ENCODE measurements around the gene RHBDF2.

RHBDF2 gene

GRCh38 chr17:76477576-76477975 lies 23.6 kb downstream of the RHBDF2 start:
- no peak for DNase-seq

DNA sequence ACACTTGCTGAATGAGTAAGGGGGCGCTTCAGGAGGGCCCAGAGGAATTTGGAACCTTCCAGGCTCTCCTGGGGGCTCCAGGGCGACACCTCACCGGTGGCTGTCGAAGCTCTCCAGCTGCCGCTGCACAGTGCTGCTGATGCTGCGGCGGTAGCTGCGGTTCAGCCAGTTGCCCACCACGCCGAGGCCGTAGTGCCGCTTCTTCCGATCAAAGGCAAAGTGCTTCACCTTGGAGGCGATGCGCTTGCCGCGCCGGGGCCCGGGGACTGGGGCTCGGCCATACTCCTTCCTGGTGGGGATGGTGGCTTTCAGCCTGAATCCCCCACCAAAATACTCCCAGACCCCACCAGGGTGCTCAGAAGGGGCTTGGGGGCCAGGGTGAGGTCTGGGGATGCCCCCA lies 24.5 kb downstream of the RHBDF2 start:
- DNase-seq: no peak

DNA sequence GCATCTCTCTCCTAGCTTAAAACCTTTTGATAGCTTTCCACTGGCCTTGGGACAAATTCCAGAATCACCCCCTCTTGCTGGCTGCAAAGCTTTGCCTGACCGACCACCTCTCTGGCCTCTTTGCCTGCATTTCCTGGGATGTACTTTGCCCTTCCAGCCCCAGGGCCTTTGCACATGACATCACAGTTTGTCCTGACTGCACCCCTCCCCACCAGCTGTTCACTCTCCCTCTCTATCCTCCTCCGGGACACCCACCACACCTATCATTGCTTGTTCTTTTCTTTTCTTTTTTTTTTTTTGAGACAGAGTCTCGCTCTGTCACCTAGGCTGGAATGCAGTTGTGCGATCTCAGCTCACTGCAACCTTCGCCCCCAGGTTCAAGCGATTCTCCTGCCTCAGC lies 25.9 kb downstream of the RHBDF2 start:
- DNase-seq: no peak

- no peak for DNase-seq
These were observed 26.3 kb downstream of the RHBDF2 start for GRCh38 chr17:76474894-76475293.

- no peak for DNase-seq
These were observed 27.0 kb downstream of the RHBDF2 start for GRCh38 chr17:76474238-76474637.

DNA sequence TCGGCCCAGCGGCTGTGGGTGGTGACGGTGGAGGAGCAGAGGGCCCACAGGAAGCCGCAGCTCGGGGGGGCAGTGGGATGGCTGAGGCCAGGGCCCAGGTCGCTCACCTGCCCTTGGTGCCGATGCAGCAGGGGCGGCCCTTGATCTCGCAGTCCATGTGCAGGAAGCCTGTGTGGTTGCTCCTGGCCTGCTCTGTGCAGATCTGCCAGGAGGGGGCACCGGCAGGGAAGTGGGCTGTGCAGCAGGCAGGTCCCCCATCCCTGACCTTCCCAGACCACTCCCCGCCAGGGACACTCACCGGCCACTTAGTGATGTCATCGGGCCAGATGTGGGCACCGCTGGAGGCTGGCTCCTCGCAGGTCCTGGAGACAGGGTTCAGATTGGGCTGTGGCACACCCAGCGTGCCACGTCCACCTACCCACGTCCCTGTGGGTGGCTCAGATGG lies 27.7 kb downstream of the RHBDF2 start:
- DNase-seq: no peak

GRCh38 chr17:76472726-76473125 lies 28.5 kb downstream of the RHBDF2 start:
- no peak for DNase-seq

- no peak for DNase-seq
These were observed 29.0 kb downstream of the RHBDF2 start for GRCh38 chr17:76472258-76472645.

GRCh38 chr17:76471498-76472257 lies 29.5 kb downstream of the RHBDF2 start:
- DNase-seq: no peak

DNA sequence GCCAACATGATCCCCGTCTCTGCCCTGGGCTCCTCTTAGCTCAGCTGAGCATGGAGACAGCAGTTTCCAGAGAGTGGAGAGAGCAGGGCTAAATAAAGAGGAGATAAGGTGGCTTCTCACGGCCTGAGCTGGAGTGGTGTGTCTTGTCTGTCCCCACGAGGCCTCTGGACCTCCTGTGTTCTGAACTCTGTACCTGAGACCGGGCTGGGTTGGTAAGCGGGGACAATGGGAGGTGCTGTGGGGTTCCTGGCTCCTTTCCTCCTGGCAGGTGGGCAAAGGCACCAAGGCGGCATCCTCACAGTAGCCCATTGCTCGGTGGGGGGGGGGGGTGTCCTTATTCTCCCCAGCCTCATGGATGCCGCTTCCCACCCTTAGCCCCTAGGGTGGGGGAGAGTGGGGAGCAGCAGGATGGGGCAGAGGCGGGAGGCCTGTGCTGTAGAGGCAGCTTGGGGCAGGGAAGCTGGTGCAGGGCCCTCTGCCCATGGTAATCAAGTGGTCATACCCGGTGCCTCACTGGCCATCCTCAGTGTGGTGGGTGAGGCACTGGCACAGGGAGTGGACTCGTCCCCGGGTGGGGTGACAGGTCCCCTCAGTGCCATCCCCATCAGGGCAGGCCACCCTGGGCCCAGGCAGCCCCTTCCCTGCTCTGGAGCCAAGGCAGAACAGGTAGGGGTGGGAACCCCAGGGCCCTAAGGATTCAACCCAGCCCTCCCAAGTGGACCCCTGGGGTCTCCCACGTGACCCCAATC lies 31.1 kb downstream of the RHBDF2 start:
- DNase-seq: no peak

DNA sequence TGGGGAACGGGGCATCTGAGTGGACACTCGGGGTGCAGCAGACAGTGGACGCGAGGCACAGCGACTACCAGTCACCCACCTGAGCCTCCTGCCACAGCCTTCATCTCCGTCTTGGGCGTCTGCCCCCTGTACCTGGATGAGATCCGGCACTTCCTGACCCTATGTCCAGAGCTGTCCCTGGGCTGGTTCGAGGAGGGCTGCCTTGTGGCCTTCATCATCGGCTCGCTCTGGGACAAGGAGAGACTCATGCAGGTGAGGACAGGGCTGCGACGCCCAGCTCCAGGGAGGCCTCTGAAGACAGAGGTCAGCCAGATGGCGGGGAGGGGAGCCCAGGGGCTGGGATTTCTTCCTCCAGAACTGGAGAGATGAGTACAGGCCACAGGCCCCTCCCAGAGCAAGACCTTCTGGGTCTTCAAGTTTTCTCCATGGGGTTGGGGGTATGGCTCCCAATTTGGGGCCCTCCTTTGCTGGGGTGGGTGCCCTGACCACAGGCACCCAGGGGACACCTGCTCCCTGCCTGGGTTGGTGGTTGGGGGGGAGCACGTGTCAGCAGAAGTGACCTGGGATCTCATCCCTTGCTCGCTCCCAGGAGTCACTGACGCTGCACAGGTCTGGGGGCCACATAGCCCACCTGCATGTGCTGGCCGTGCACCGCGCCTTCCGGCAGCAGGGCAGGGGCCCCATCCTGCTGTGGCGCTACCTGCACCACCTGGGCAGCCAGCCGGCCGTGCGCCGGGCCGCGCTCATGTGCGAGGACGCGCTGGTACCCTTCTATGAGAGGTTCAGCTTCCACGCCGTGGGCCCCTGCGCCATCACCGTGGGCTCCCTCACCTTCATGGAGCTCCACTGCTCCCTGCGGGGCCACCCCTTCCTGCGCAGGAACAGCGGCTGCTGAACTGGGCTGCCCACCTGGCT lies 31.9 kb downstream of the RHBDF2 start:
- DNase-seq: no peak

DNA sequence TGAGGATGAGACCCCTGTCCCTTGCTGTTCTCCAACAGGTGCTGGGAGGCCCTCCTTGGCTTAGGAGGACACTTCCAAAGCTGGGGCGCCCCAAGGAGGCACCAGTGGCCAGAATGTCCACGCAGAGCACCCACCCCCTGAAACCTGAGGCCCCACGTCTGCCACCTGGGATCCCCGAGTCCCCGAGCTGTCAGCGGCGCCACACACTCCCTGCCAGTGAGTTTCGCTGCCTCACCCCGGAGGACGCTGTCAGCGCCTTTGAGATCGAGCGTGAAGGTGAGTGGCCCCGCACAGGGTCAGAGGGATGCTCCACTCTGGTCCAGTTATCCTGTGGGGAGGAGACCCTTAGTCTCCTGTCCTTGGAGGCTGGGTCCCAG lies 32.6 kb downstream of the RHBDF2 start:
- DNase-seq: no peak

DNA sequence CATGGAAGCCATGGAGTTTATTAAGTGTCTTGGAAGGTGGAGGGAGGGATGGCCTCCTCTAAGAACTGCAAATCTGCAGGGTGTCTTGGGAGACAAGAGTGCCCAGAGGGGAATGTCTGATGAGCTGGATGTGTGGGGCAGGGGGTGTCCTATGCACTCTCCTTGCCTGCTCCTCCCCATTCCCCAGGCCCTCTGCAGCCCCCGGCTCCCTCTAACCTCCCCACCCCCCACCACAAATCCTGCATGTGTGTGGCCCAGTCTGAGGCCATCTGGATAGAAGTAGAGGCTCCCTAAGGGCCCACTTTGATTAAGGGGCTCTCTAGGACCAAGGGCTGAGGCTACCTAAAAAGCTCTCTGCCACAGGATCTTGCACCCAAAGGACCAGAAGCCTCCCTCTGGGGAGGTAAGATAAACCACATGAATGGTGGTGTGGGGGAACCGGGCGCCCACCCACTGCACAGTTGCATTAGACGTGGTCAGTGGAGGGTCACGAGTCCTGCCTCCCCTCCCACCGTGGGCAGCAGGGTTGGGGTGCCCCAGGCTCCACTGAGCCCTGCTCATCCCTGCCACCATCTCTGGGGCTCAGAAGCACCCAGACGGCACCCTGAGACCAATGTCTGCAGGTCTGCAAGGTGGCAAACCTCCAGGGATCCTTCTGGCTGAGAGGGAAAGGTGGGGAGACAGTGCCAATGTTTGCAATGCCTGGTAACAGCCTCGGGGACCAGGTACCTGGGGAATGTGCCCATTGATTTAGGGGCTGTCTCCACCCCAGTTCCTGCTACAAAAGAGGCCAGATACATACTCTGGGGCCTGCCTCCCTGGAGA lies 33.2 kb downstream of the RHBDF2 start:
- no peak for DNase-seq

- no peak for DNase-seq
These were observed 33.9 kb downstream of the RHBDF2 start, which contains the start of gene AANAT for GRCh38 chr17:76467366-76467765. TSS of gene AANAT (plus strand) at chr17:76467603. CDS start at chr17:76468747, 1,144 bp downstream.

- no peak for DNase-seq
These were observed 34.5 kb downstream of the RHBDF2 start for GRCh38 chr17:76466775-76467130.

DNA sequence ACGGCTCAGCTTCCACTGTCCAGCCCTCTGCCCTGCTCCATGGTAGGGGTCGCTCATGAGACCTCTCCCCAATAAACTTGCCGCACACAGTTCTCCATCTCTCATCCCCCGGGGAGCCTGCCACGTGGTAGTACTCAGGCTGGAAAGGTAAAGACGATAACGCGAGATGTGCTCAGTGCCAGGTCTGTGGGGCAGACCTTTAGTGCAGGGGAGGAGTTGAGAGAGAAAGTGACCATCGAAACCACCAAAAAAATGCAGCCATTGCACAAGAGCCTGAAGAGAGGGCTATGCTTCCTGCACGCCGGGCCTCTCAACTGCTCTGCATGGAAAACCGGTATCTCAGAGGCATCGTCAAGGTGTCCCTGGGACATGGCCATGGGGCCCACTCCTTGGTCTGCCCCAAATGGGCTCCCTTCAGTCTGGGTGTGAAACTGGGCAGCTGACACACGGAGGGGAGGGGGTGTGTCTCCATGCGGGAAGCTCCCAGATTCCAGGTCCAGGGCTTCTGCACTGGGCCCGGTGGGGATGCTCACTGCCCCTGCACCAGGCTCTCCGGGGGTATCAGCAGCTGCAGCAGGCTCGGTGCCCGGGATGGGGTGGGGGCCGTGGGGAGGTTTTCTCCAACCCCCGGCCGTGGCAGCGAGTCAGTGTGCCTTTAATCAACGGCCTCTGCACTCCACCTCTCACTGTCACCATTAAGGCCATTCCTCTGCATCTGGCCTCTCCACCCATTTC lies 38.5 kb downstream of the RHBDF2 start:
- DNase-seq: no peak

DNA sequence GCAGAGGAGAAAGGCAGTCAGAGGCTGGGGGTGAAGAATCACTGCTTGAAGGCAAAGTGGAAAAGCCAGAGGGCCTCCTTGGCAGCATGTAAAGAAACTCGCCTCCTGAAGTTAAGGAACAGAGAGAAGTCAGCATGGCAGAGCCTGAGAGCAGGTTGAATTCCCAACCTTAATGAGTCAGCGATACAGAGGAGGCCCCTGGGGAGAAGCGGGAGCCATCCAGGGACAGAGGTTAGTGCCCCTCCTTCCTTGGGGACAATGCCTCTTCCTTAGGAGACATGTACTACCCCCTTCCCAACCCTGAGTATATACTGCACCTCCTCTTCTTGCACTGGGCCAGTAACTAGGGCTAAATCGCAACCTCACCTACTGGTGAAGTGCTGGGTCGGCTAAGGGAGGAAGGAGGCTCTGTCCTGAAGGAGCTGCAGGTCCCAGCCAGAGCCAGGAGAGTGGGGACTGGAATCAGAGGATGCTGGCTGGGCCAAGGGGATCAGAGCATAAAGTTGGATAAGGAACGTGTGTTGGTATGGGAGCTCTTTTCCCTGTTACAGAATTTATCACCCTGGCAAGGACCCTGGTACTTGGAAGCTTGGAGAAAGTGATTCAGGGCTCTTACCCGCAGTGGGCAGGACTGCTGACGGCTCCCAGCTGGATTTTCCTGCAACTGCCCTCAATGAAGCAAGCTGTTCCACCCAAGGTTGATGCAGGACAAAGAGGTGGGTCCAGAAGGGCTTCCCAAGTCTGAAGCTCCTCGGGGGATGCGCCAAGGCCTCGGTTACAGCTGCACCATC lies 39.3 kb downstream of the RHBDF2 start:
- no peak for DNase-seq

DNA sequence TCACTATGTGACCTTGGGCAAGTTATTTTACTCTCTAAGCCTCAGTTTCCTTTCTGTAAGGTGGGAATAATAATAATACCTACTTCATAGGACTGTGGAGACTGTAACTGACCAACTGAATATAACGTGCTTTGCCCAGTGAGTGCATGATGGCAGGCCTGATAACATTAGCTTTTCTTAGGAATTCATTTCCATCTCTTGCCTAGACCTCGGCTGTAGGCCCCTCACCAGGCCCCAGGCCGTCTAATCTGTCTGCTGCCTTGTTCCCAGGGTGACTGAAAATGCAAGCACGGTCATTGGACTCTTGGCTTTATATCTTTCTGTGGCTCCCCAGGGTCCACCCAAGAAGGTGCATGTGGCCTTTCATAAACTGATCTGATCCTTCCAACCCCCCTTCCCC lies 41.5 kb downstream of the RHBDF2 start:
- DNase-seq: no peak

DNA sequence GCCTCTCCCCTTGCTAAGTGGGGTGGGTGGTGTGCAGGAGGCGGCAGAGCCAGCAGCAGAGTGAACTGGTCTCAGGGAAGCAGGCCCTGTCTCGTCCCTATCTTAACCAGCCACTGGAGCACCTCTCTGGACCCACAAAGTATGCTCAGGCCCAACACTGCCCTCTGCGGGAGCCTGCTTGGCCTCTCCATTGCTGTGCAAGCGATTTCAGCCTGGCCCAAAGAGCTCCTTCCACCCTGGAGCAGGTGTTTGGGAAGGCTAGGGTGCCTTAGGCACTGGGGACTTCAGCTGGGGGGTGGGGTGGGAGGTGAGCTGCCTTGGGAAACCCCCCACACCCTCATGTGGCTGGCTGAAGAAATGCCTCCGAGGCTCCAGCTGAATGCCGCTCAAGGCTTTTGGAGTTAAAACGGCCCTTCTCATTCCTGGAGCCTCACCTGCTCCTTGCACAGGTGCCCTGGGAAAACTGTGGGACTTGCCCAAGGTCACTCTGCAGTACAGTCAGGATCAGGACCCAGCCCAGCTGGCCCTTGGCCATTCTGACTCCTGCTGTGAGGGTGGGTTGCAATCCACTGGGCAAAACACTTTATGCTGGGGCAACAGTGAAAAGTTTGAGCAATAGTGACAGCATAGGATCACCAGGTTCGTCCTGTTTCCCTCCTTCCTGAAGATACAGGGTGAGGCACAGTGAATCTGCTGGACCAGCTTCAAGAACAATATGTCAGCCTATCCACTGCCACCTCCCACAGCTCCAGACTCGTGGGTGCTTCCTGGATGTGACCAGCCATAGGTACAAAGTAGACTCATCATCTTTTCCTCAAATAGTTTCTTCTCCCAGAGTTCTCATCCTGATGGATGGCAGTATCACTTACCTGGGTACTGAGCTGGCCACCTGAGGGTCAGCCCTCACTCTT lies 42.4 kb downstream of the RHBDF2 start:
- no peak for DNase-seq

DNA sequence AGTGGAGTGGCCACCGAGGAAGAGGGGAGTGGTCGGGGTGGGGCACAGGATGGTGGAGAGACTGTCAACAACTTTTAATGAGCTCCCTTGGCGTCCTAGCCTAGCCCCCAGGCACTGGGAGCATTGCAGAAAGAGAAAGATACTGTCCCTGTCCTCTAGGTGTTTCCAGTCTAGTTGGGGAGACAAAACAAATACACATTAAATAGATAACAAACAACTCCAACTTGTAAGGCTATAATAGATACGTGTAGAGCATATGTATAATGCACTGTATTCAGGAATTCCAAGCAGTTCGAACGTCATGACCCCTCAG lies 47.8 kb downstream of the RHBDF2 start:
- DNase-seq: no peak
